RWPE1 (cell line): ENCODE results near the gene SHISA9.
A peak's percentile ranks its signal among the peaks of the same experiment; 100 is the strongest.

Experiments
- CTCF ChIA-PET: fragments of 350-600 bp; sonication (Branson Sonifier 250); formaldehyde crosslinking; extraction: SDS; loops from one replicate; lab custom pipeline; 2021; lab: Yijun Ruan, JAX
- POLR2A ChIA-PET: fragments of 400-600 bp; formaldehyde crosslinking; extraction: SDS; loops from one replicate; lab custom pipeline; 2020; ENCODE audit warnings: antibody characterized with exemption; ENCODE audit not compliant: low non-redundant PET; lab: Yijun Ruan, JAX
- DNase-seq: peaks from one replicate; pipeline ENCODE4 v3.0.0; 2012; ENCODE audit warnings: low spot score
- H3K27ac ChIP-seq: fragments of 450-650 bp; 2 replicates; pipeline ENCODE4 v1.5.1; 2017
- TF ChIP-seq, protein P1 (sequence below): fragments of 450-650 bp; conservative IDR thresholded peaks from 2 replicates; pipeline ENCODE4 v1.5.1; 2017; ENCODE audit warnings: low read depth, mild to moderate bottlenecking

SHISA9 gene

DNA sequence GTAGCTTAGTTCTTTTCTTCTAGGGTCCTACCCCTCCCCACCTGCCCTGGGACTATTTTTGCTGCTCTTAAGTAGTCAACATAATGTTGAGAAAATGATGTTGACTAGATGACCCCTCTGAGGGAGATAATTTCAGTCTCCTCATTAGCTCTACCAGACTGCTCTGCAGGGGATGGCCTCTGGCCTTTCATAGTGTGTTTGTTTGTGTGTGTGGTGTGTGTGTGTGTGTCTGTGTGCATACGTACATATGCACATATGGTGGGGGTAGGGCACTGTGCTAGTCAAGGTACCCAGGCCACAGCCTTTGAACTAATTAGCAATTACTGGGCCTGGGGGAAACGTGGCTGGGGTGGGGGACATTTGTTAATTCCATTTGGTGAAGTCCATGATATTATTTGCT lies 254.0 kb downstream of the SHISA9 start:
- TF ChIP-seq, protein P1, sequence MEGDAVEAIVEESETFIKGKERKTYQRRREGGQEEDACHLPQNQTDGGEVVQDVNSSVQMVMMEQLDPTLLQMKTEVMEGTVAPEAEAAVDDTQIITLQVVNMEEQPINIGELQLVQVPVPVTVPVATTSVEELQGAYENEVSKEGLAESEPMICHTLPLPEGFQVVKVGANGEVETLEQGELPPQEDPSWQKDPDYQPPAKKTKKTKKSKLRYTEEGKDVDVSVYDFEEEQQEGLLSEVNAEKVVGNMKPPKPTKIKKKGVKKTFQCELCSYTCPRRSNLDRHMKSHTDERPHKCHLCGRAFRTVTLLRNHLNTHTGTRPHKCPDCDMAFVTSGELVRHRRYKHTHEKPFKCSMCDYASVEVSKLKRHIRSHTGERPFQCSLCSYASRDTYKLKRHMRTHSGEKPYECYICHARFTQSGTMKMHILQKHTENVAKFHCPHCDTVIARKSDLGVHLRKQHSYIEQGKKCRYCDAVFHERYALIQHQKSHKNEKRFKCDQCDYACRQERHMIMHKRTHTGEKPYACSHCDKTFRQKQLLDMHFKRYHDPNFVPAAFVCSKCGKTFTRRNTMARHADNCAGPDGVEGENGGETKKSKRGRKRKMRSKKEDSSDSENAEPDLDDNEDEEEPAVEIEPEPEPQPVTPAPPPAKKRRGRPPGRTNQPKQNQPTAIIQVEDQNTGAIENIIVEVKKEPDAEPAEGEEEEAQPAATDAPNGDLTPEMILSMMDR, result no peak
- no peak for DNase-seq
- CTCF ChIA-PET, result no interaction called here
- H3K27ac ChIP-seq, result no peak overlapping the region
- POLR2A ChIA-PET, result no interaction called here

- POLR2A ChIA-PET, result no interaction called here
- CTCF ChIA-PET, result no interaction called here
- TF ChIP-seq, protein P1, result no peak
- no peak overlapping the region for H3K27ac ChIP-seq
- DNase-seq, result no peak
Measured at GRCh38 chr16:13155780-13156179, 254.4 kb downstream of the SHISA9 start.

- TF ChIP-seq, protein P1, result no peak
- CTCF ChIA-PET, result no interaction called here
- DNase-seq, result no peak
- POLR2A ChIA-PET, result no interaction called here
- no peak overlapping the region for H3K27ac ChIP-seq
Measured at GRCh38 chr16:13157082-13157481, 255.7 kb downstream of the SHISA9 start.

DNA sequence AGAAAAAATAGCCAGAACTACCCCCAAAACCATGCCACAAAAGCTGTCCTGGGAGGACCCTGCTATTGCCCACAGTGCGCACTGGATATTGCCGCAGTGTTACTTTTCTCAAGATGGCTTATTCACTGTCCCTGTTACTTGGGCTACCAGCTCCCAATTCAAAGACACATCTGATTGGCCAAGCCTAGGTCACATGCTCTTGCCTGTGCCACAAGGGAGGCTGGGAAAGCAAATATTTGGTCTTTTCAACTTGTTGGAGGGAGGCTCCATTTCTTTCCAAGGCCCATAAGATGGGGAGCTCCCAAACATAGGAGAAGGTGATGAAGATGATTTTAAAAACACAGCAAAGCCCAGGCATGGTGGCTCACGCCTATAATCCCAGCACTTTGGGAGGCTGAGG lies 257.0 kb downstream of the SHISA9 start:
- CTCF ChIA-PET, result no interaction called here
- TF ChIP-seq, protein P1, result no peak
- H3K27ac ChIP-seq, result no peak overlapping the region
- POLR2A ChIA-PET, result no interaction called here
- DNase-seq, result no peak

DNA sequence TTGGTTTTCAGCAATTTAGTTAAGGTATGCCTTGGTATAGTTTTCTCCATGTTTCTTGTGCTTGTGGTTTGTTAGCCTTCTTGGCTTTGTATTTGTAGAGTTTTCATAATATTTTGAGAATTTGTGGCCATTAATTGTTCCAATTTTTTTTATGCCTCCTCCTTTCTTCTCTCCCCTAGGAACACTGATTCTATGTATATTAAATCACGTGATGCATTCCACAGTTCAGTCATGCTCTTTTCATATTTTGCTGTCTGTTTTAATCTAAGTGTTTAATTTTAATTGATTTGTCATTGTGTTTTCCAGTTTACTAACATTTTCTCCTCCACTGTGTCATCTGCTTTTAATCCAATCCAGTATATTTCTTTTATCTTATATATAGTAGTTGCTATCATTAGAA lies 263.6 kb downstream of the SHISA9 start:
- ChIA-PET CTCF (no interaction called here), POLR2A (no interaction called here)
- TF ChIP-seq, protein P1, result no peak
- H3K27ac ChIP-seq, result no peak overlapping the region
- no peak for DNase-seq

DNA sequence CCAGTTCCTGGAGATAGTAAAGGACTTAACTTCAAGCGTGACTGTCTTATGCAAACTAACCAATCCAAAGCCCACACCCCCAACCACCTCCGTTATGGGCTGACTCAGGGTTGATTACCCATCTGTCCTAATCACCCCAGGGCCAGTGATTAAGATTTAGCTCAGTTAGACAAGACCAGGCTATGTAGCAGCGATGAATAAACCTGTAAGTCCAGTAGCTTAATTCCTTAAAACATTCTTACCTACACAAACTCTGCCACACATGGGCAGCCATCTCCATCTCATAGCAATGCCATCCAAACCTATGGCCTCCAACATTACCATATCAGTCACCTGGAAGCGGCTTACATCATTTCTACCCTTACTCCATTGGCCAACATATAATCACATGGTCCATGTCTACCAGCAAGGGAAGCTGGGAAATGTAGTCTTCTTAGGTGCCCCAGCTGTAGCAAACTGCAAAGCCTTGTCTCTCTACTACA lies 266.7 kb downstream of the SHISA9 start:
- POLR2A ChIA-PET, result no interaction called here
- peak; percentile 7 for DNase-seq
- H3K27ac ChIP-seq, result no peak overlapping the region
- CTCF ChIA-PET, result no interaction called here
- TF ChIP-seq, protein P1, result no peak

- no peak overlapping the region for H3K27ac ChIP-seq
- ChIA-PET CTCF (no interaction called here), POLR2A (no interaction called here)
- TF ChIP-seq, protein P1, result no peak
- no peak for DNase-seq
Measured at GRCh38 chr16:13171313-13171712, 269.9 kb downstream of the SHISA9 start.
